NCI-H1930 (cell line): Measurements from ENCODE around the gene SHMT1.
"Not testable (repeated sequence)": the region's sequence is repeated elsewhere in the genome, so short reads cannot be mapped to it uniquely, and the experiment has no call there.

Experiments
- DNase-seq, 2 experiments: peaks; one replicate each; lab custom pipeline; 2025; lab: John Stamatoyannopoulos, UW

Gene SHMT1

GRCh38 chr17:18326039-18326438 is 37.3 kb downstream of the SHMT1 start:
- no peak for DNase-seq

GRCh38 chr17:18324140-18325050 is 39.0 kb downstream of the SHMT1 start:
- DNase-seq = no peak

- DNase-seq = no peak
Observed at GRCh38 chr17:18323507-18324139, 39.7 kb downstream of the SHMT1 start.

GRCh38 chr17:18323007-18323406 is 40.3 kb downstream of the SHMT1 start:
- DNase-seq = no peak

- no peak for DNase-seq
Observed at GRCh38 chr17:18322522-18322921, 40.8 kb downstream of the SHMT1 start.

- DNase-seq = no peak
Observed at GRCh38 chr17:18321309-18321708, 42.0 kb downstream of the SHMT1 start.

- no peak for DNase-seq
Observed at GRCh38 chr17:18320301-18320700, 43.0 kb downstream of the SHMT1 start.

- DNase-seq = peak in 1 of 2 experiments; percentile 37
Observed at GRCh38 chr17:18319604-18320256, 43.6 kb downstream of the SHMT1 start.

GRCh38 chr17:18318771-18319450 is 44.4 kb downstream of the SHMT1 start:
- no peak for DNase-seq

- no peak for DNase-seq
Observed at GRCh38 chr17:18318117-18318516, 45.2 kb downstream of the SHMT1 start.

- DNase-seq = no peak
Observed at GRCh38 chr17:18315961-18316360, 47.4 kb downstream of the SHMT1 start.

- DNase-seq = no peak
Observed at GRCh38 chr17:18315562-18315922, 47.8 kb downstream of the SHMT1 start.

- peak; percentile 88 to 91 for DNase-seq
Observed at GRCh38 chr17:18314731-18315561, 48.4 kb downstream of the SHMT1 start, which contains the start of the genes SMCR8 and TOP3A. TSS of gene SMCR8 (plus strand) at chr17:18315293. CDS start at chr17:18315790, 497 bp downstream. TSS of gene TOP3A (minus strand) at chr17:18314994. CDS start at chr17:18314778, 216 bp downstream.

GRCh38 chr17:18314059-18314730 is 49.2 kb downstream of the SHMT1 start:
- DNase-seq = no peak

GRCh38 chr17:18309202-18309601 is 54.1 kb downstream of the SHMT1 start:
- DNase-seq = no peak

GRCh38 chr17:18303206-18303605 is 60.1 kb downstream of the SHMT1 start:
- DNase-seq = not testable (repeated sequence)

- DNase-seq = no peak
Observed at GRCh38 chr17:18300725-18301480, 62.4 kb downstream of the SHMT1 start.

- DNase-seq = not testable (repeated sequence)
Observed at GRCh38 chr17:18298061-18298460, 65.3 kb downstream of the SHMT1 start.

GRCh38 chr17:18291718-18292540 is 71.4 kb downstream of the SHMT1 start:
- DNase-seq = no peak
